HCT116 (cell line): ENCODE measurements around the gene GRIFIN. TPM values are rescaled to one million over a fixed set of nuclear protein-coding genes. Genes with fewer than 3 reads are reported as not detected.

Experiments used
- ATAC-seq: fragments of 200-7000 bp; cut with Tn5 transposase; 2 replicates; pipeline ENCODE4 v1.9.1; 2020; ENCODE audit warnings: mild to moderate bottlenecking, moderate library complexity
- BruUV-seq: library from RNA; stranded (reverse); fragments of 400-500 nt; replicated peaks from 2 replicates; lab custom pipeline; 2021; lab: Mats Ljungman, UMichigan
- CTCF ChIA-PET: fragments of 300-600 bp; sonication (Branson Sonifier 250); formaldehyde crosslinking; loops from one replicate; lab custom pipeline; 2021; ENCODE audit warnings: antibody characterized with exemption; lab: Charles Lee
- POLR2A ChIA-PET: fragments of 300-600, 350-600 bp; sonication (Branson Sonifier 250); formaldehyde crosslinking; loops from one replicate; lab custom pipeline; 2021; ENCODE audit warnings: antibody characterized with exemption; lab: Charles Lee
- RAD21 ChIA-PET, 2 experiments: fragments of 300-600 bp; sonication (Branson Sonifier 250); formaldehyde crosslinking; loops; one replicate each; lab custom pipeline; 2023; ENCODE audit warnings: low total read pairs in 2 of 2; ENCODE audit not compliant: uncharacterized antibody in 2 of 2, unreplicated experiment in 2 of 2, low non-redundant PET in 1 of 2; lab: Charles Lee
- DNase-seq: peaks from one replicate; pipeline ENCODE4 v3.0.0-alpha.2; 2010; ENCODE audit warnings: low read depth, low spot score
- H2AFZ ChIP-seq: fragments of 200-600 bp; shearing (Covaris generic), sonication (generic); 2 replicates; pipeline ENCODE4 v1.6.1; 2017; ENCODE audit warnings: low read depth, mixed run types, mixed read lengths, antibody characterized with exemption, low read length; ENCODE audit not compliant: poor library complexity, severe bottlenecking
- H3K27ac ChIP-seq: 2 replicates; pipeline ENCODE4 v1.5.1; 2012; ENCODE audit warnings: low read depth, low read length
- H3K27me3 ChIP-seq: fragments of 200-600 bp; sonication (generic); 2 replicates; pipeline ENCODE4 v1.6.1; 2016; ENCODE audit warnings: mixed run types, low read length, mixed read lengths; ENCODE audit not compliant: insufficient read depth
- H3K36me3 ChIP-seq, 2 experiments: fragments of 200-500 bp in 1 of 2; fragments of 200-600 bp in 1 of 2; sonication (Bioruptor generic) in 1 of 2; sonication (generic) in 1 of 2; 2 replicates each; pipeline versions ENCODE4 v1.5.1 to v1.6.1; 2014 to 2016; ENCODE audit warnings: low read length in 2 of 2, inconsistent platforms in 1 of 2, mixed read lengths in 1 of 2, mixed run types in 1 of 2; ENCODE audit not compliant: insufficient read depth in 2 of 2, control insufficient read depth in 1 of 2
- H3K4me1 ChIP-seq, 2 experiments: fragments of 200-600 bp in 1 of 2; sonication (generic) in 1 of 2; 2 replicates each; pipeline versions ENCODE4 v1.5.1 to v1.6.1; 2012 to 2017; ENCODE audit warnings: low read length in 2 of 2, inconsistent platforms in 1 of 2, mild to moderate bottlenecking in 1 of 2, mixed read lengths in 1 of 2, mixed run types in 1 of 2, moderate library complexity in 1 of 2; ENCODE audit not compliant: insufficient read depth in 2 of 2, control insufficient read depth in 1 of 2
- H3K4me2 ChIP-seq: fragments of 200-600 bp; sonication (generic); 2 replicates; pipeline ENCODE4 v1.6.1; 2017; ENCODE audit warnings: mixed run types, low read length, mixed read lengths
- H3K4me3 ChIP-seq, 2 experiments: fragments of 200-600 bp in 1 of 2; sonication (generic) in 1 of 2; replicated peaks in 1 of 2; 2 replicates each; pipeline ENCODE4 v1.5.1; 2011 to 2016; ENCODE audit warnings: low read length in 2 of 2, control low read depth in 1 of 2, low read depth in 1 of 2, mild to moderate bottlenecking in 1 of 2, mixed read lengths in 1 of 2, mixed run types in 1 of 2
- H3K79me2 ChIP-seq: fragments of 200-600 bp; sonication (generic); 2 replicates; pipeline ENCODE4 v1.6.1; 2017; ENCODE audit warnings: mild to moderate bottlenecking, mixed run types, low read length, moderate library complexity, mixed read lengths; ENCODE audit not compliant: insufficient read depth
- H3K9ac ChIP-seq: fragments of 200-600 bp; sonication (generic); 2 replicates; pipeline ENCODE4 v1.6.1; 2016; ENCODE audit warnings: low read length, mixed read lengths
- H3K9me2 ChIP-seq: fragments of 200-600 bp; sonication (generic), shearing (Covaris generic); 2 replicates; pipeline ENCODE4 v1.6.1; 2017; ENCODE audit warnings: mixed run types, mild to moderate bottlenecking, moderate library complexity; ENCODE audit not compliant: insufficient read depth
- H3K9me3 ChIP-seq, 2 experiments: fragments of 200-500 bp in 1 of 2; fragments of 200-600 bp in 1 of 2; sonication (Bioruptor generic) in 1 of 2; sonication (generic) in 1 of 2; 2 replicates each; pipeline ENCODE4 v1.6.1; 2014 to 2017; ENCODE audit warnings: low read length in 2 of 2, mixed read lengths in 2 of 2, inconsistent platforms in 1 of 2, low read depth in 1 of 2, mild to moderate bottlenecking in 1 of 2, mixed run types in 1 of 2, moderate library complexity in 1 of 2; ENCODE audit not compliant: control insufficient read depth in 1 of 2, insufficient read depth in 1 of 2
- H4K20me1 ChIP-seq: fragments of 200-600 bp; sonication (generic), shearing (Covaris generic); 2 replicates; pipeline ENCODE4 v1.6.1; 2017; ENCODE audit warnings: mixed run types, mild to moderate bottlenecking, moderate library complexity; ENCODE audit not compliant: insufficient read depth
- ATF3 ChIP-seq: IDR thresholded peaks from 2 replicates; pipeline ENCODE4 v1.6.1; 2012
- CBX3 ChIP-seq: IDR thresholded peaks from 2 replicates; pipeline ENCODE4 v1.6.1; 2012; ENCODE audit warnings: low read depth
- CTCF ChIP-seq, 3 experiments: fragments of 200-600 bp in 1 of 3; sonication (generic) in 1 of 3; IDR thresholded peaks in 2 of 3; conservative IDR thresholded peaks in 1 of 3; 2 replicates each; pipeline ENCODE4 v1.5.1; 2012 to 2017; ENCODE audit warnings: low read depth in 2 of 3, low read length in 2 of 3, antibody characterized with exemption in 1 of 3, borderline replicate concordance in 1 of 3, control low read depth in 1 of 3, mild to moderate bottlenecking in 1 of 3, mixed read lengths in 1 of 3, mixed run types in 1 of 3, moderate library complexity in 1 of 3; ENCODE audit not compliant: insufficient read depth in 1 of 3
- EZH2phosphoT487 ChIP-seq: fragments of 200-600 bp; IDR thresholded peaks from 2 replicates; pipeline ENCODE4 v1.6.1; 2018; ENCODE audit warnings: antibody characterized with exemption, borderline replicate concordance
- MAX ChIP-seq: IDR thresholded peaks from 2 replicates; pipeline ENCODE4 v1.6.1; 2012
- POLR2AphosphoS5 ChIP-seq: IDR thresholded peaks from 2 replicates; pipeline ENCODE4 v1.6.1; 2011; ENCODE audit warnings: mild to moderate bottlenecking, low read depth, low read length, moderate library complexity
- RAD21 ChIP-seq: IDR thresholded peaks from 2 replicates; pipeline ENCODE4 v1.6.1; 2012; ENCODE audit warnings: low read depth, mild to moderate bottlenecking
- REST ChIP-seq: IDR thresholded peaks from 2 replicates; pipeline ENCODE4 v1.6.1; 2012; ENCODE audit warnings: low read depth
- SIN3A ChIP-seq: IDR thresholded peaks from 2 replicates; pipeline ENCODE4 v1.6.1; 2012; ENCODE audit warnings: low read depth
- SRF ChIP-seq: IDR thresholded peaks from 2 replicates; pipeline ENCODE4 v1.6.1; 2012; ENCODE audit warnings: low read depth
- TCF7L2 ChIP-seq: IDR thresholded peaks from 2 replicates; pipeline ENCODE4 v1.7.0; 2011; ENCODE audit warnings: borderline replicate concordance, inconsistent platforms; ENCODE audit not compliant: insufficient read depth, insufficient read length; ENCODE audit errors: extremely low read depth
- YY1 ChIP-seq: IDR thresholded peaks from 2 replicates; pipeline ENCODE4 v1.6.1; 2011; ENCODE audit warnings: low read length, low read depth, moderate library complexity, mild to moderate bottlenecking; ENCODE audit not compliant: insufficient replicate concordance; ENCODE audit errors: extremely low read depth
- ZBTB33 ChIP-seq: IDR thresholded peaks from 2 replicates; pipeline ENCODE4 v1.6.1; 2011; ENCODE audit warnings: mild to moderate bottlenecking, low read length, moderate library complexity; ENCODE audit not compliant: insufficient replicate concordance; ENCODE audit errors: extremely low read depth
- ZFX ChIP-seq: fragments of 450-650 bp; IDR thresholded peaks from 2 replicates; pipeline ENCODE4 v1.6.1; 2017
- ZNF274 ChIP-seq: fragments of 200-500 bp; sonication (Bioruptor generic); IDR thresholded peaks from 2 replicates; pipeline ENCODE4 v1.6.1; 2014; ENCODE audit warnings: mild to moderate bottlenecking, low read depth, low read length, inconsistent platforms
- intact Hi-C: fragments of 100-400 bp; cut with micrococcal nuclease; formaldehyde crosslinking; loops from 2 replicates; pipeline ENCODE4 v1.10.0; 2022
- total RNA-seq: library from RNA; stranded (reverse); gene quantifications from one replicate; pipeline ENCODE4 v1.2.1, GENCODE V29; 2021; ENCODE audit not compliant: unreplicated experiment

Gene GRIFIN
- total RNA-seq, 1 experiment from 2014 or later = not detected

GRCh38 chr7:2437537-2438148 is 38.6 kb downstream of the GRIFIN start:
- TF ChIP-seq SIN3A = no peak
- TF ChIP-seq ATF3 = no peak
- no peak for TF ChIP-seq MAX
- TF ChIP-seq ZBTB33 = no peak
- TF ChIP-seq TCF7L2 = no peak
- TF ChIP-seq CTCF (IDR thresholded peaks at IDR 0.05 in 2 of 3, conservative IDR thresholded peaks at IDR 0.05 in 1 of 3; ENCODE audit: borderline replicate concordance in 1 of 3, insufficient read depth in 1 of 3, low read depth in 2 of 3, low read length in 2 of 3) = no peak
- TF ChIP-seq POLR2AphosphoS5 = no peak
- no peak for TF ChIP-seq RAD21
- TF ChIP-seq EZH2phosphoT487 = no peak
- TF ChIP-seq YY1 = no peak
- no peak for TF ChIP-seq ZNF274
- TF ChIP-seq CBX3 = no peak
- no peak for TF ChIP-seq ZFX
- no peak for TF ChIP-seq SRF
- no peak for TF ChIP-seq REST
- TF ChIP-seq, all 23 proteins: peak for 0

More at GRCh38 chr7:2437537-2438148, 38.6 kb downstream of the GRIFIN start:
- BruUV-seq = no TSS peak
- Histone ChIP-seq H4K20me1 (no peaks in the 10 kb centered on the region), H3K4me3 (no peak overlapping the region), H3K9me3 (no peaks in the 10 kb centered on the region), H3K4me2 (no peak overlapping the region), H3K4me1 (no peaks in the 10 kb centered on the region), H3K9me2 (no peaks in the 10 kb centered on the region), H3K79me2 (no peaks in the 10 kb centered on the region), H3K27me3 (no peaks in the 10 kb centered on the region), H3K36me3 (no peaks in the 10 kb centered on the region), H2AFZ (no peak overlapping the region), H3K9ac (no peak overlapping the region), H3K27ac (no peak overlapping the region)
- POLR2A ChIA-PET = no interaction called here
- intact Hi-C loops = no loop called here
- no peak for DNase-seq
- no peak for ATAC-seq
- CTCF ChIA-PET = no interaction called here
- RAD21 ChIA-PET = no interaction called here
